H1 (cell line): Measurements from ENCODE around the gene ERCC1. TPM values are rescaled to one million over a fixed set of nuclear protein-coding genes. Genes with fewer than 3 reads are reported as not detected.

ENCODE experiments used
- CTCF ChIA-PET: fragments of 300-600 bp; sonication (Branson Sonifier 250); formaldehyde crosslinking; loops from one replicate; lab custom pipeline; 2021; ENCODE audit not compliant: partially characterized antibody; lab: Charles Lee
- POLR2A ChIA-PET: fragments of 300-600 bp; sonication (Branson Sonifier 250); formaldehyde crosslinking; loops from one replicate; lab custom pipeline; 2021; ENCODE audit warnings: inconsistent platforms; ENCODE audit not compliant: partially characterized antibody; lab: Charles Lee
- DNase-seq, 2 experiments: peaks; one replicate each; pipeline versions ENCODE4 v3.0.0 to v3.0.0-alpha.2; 2010 to 2022; ENCODE audit warnings: low spot score in 2 of 2, low read depth in 1 of 2, mixed read lengths in 1 of 2
- FAIRE-seq: peaks from 2 replicates; lab custom pipeline; 2011; peaks lifted over from hg19 to GRCh38; lab: Jason Lieb, UNC
- H2AFZ ChIP-seq: 2 replicates; pipeline ENCODE4 v1.8.1; 2012; ENCODE audit warnings: low read length, inconsistent platforms
- H2AK5ac ChIP-seq: 2 replicates; pipeline ENCODE4 v1.6.1; 2013; ENCODE audit warnings: low read depth, low read length
- H2BK120ac ChIP-seq: replicated peaks from 2 replicates; pipeline ENCODE3; 2013; ENCODE audit warnings: low read depth, low read length, inconsistent platforms
- H2BK12ac ChIP-seq: 2 replicates; pipeline ENCODE4 v1.6.1; 2013; ENCODE audit warnings: low read depth, low read length
- H2BK15ac ChIP-seq: 2 replicates; pipeline ENCODE4 v1.6.1; 2013; ENCODE audit warnings: low read length
- H2BK20ac ChIP-seq: 2 replicates; pipeline ENCODE4 v1.6.1; 2013; ENCODE audit warnings: low read length
- H2BK5ac ChIP-seq: 2 replicates; pipeline ENCODE4 v1.6.1; 2013; ENCODE audit warnings: low read depth, low read length
- H3K14ac ChIP-seq: 2 replicates; pipeline ENCODE4 v1.6.1; 2013; ENCODE audit warnings: inconsistent platforms; ENCODE audit not compliant: insufficient read length
- H3K18ac ChIP-seq: 2 replicates; pipeline ENCODE4 v1.6.1; 2013; ENCODE audit warnings: low read length; ENCODE audit errors: extremely low read depth
- H3K23ac ChIP-seq: 2 replicates; pipeline ENCODE4 v1.6.1; 2013; ENCODE audit warnings: inconsistent platforms; ENCODE audit not compliant: insufficient read length
- H3K23me2 ChIP-seq: 2 replicates; pipeline ENCODE4 v1.6.1; 2013; ENCODE audit warnings: low read depth, low read length
- H3K27ac ChIP-seq: 2 replicates; pipeline ENCODE4 v1.6.1; 2011; ENCODE audit warnings: low read depth, low read length, inconsistent platforms
- H3K27me3 ChIP-seq, 4 experiments: replicated peaks in 1 of 4; 1 replicate in 1 of 4; 2 replicates in 3 of 4; pipeline versions ENCODE4 v1.6.1 to v1.8.1; 2011 to 2013; ENCODE audit warnings: low read length in 3 of 4, mild to moderate bottlenecking in 3 of 4, inconsistent platforms in 2 of 4, mixed read lengths in 2 of 4, moderate library complexity in 1 of 4; ENCODE audit not compliant: control insufficient read depth in 3 of 4, insufficient read depth in 3 of 4; ENCODE audit errors: extremely low read depth in 1 of 4
- H3K36me3 ChIP-seq, 4 experiments: 2 replicates each; pipeline versions ENCODE4 v1.6.1 to v1.8.1; 2011 to 2013; ENCODE audit warnings: mild to moderate bottlenecking in 4 of 4, low read length in 3 of 4, moderate library complexity in 2 of 4, control low read depth in 1 of 4, inconsistent platforms in 1 of 4; ENCODE audit not compliant: insufficient read depth in 4 of 4, control insufficient read depth in 2 of 4
- H3K4ac ChIP-seq: replicated peaks from 2 replicates; pipeline ENCODE3; 2013; ENCODE audit warnings: low read length, low read depth, mixed read lengths, inconsistent platforms; ENCODE audit not compliant: insufficient read length
- H3K4me1 ChIP-seq, 4 experiments: replicated peaks in 1 of 4; 1 replicate in 1 of 4; 2 replicates in 3 of 4; pipeline versions ENCODE4 v1.6.1 to v1.8.1; 2011 to 2013; ENCODE audit warnings: low read length in 3 of 4, inconsistent platforms in 2 of 4, mixed read lengths in 1 of 4; ENCODE audit not compliant: insufficient read depth in 4 of 4, control insufficient read depth in 3 of 4
- H3K4me2 ChIP-seq, 2 experiments: 2 replicates each; pipeline versions ENCODE4 v1.6.1 to v1.8.1; 2011 to 2013; ENCODE audit warnings: low read depth in 2 of 2, low read length in 2 of 2, control low read depth in 1 of 2, inconsistent platforms in 1 of 2, mild to moderate bottlenecking in 1 of 2; ENCODE audit not compliant: insufficient read depth in 1 of 2
- H3K4me3 ChIP-seq, 4 experiments: fragments of 200-600, 300-600 bp in 1 of 4; sonication (generic), shearing (Covaris generic), sonication (Bioruptor Twin) in 1 of 4; 2 replicates each; pipeline versions ENCODE4 v1.5.1 to v1.8.1; 2011 to 2016; ENCODE audit warnings: low read length in 4 of 4, low read depth in 3 of 4, control low read depth in 2 of 4, inconsistent platforms in 2 of 4, mild to moderate bottlenecking in 2 of 4, mixed read lengths in 1 of 4, moderate library complexity in 1 of 4; ENCODE audit not compliant: insufficient read depth in 2 of 4; ENCODE audit errors: extremely low read depth in 1 of 4
- H3K56ac ChIP-seq: replicated peaks from 2 replicates; pipeline ENCODE3; 2013; ENCODE audit warnings: low read depth, mild to moderate bottlenecking, mixed read lengths, low read length, inconsistent platforms; ENCODE audit not compliant: insufficient read length
- H3K79me1 ChIP-seq: 2 replicates; pipeline ENCODE4 v1.6.1; 2013; ENCODE audit warnings: low read depth, low read length, control low read depth
- H3K79me2 ChIP-seq, 2 experiments: 2 replicates each; pipeline versions ENCODE4 v1.6.1 to v1.8.1; 2012 to 2013; ENCODE audit warnings: low read length in 2 of 2, mild to moderate bottlenecking in 2 of 2, inconsistent platforms in 1 of 2; ENCODE audit not compliant: insufficient read depth in 2 of 2, control insufficient read depth in 1 of 2
- H3K9ac ChIP-seq, 4 experiments: replicated peaks in 1 of 4; 1 replicate in 1 of 4; 2 replicates in 3 of 4; pipeline versions ENCODE4 v1.6.1 to v1.8.1; 2011 to 2013; ENCODE audit warnings: low read depth in 3 of 4, low read length in 3 of 4, control low read depth in 2 of 4, mild to moderate bottlenecking in 2 of 4, moderate library complexity in 2 of 4, inconsistent platforms in 1 of 4; ENCODE audit errors: extremely low read depth in 1 of 4
- H3K9me3 ChIP-seq, 2 experiments: 2 replicates each; pipeline versions ENCODE4 v1.6.1 to v1.8.1; 2012 to 2013; ENCODE audit warnings: mild to moderate bottlenecking in 2 of 2, moderate library complexity in 2 of 2, control low read depth in 1 of 2, inconsistent platforms in 1 of 2, low read depth in 1 of 2, low read length in 1 of 2, mixed read lengths in 1 of 2; ENCODE audit not compliant: insufficient read depth in 2 of 2
- H4K20me1 ChIP-seq, 2 experiments: replicated peaks in 1 of 2; 2 replicates each; pipeline versions ENCODE3 to v1.8.1; 2011 to 2013; ENCODE audit warnings: inconsistent platforms in 2 of 2, low read length in 2 of 2, mild to moderate bottlenecking in 1 of 2; ENCODE audit not compliant: insufficient read depth in 2 of 2, control insufficient read depth in 1 of 2
- H4K5ac ChIP-seq: 2 replicates; pipeline ENCODE4 v1.6.1; 2013; ENCODE audit warnings: low read length, low read depth, mixed read lengths, inconsistent platforms; ENCODE audit not compliant: insufficient read length
- H4K8ac ChIP-seq: 2 replicates; pipeline ENCODE4 v1.8.0; 2013; ENCODE audit warnings: mild to moderate bottlenecking, moderate library complexity, low read length, inconsistent platforms; ENCODE audit not compliant: insufficient read depth; ENCODE audit errors: extremely low read depth
- H4K91ac ChIP-seq: replicated peaks from 2 replicates; pipeline ENCODE3; 2013; ENCODE audit warnings: low read length, mixed read lengths, inconsistent platforms; ENCODE audit not compliant: insufficient read length
- CBX5 ChIP-seq: fragments of 300-800, 300-1000 bp; sonication (generic); IDR thresholded peaks from 2 replicates; pipeline ENCODE4 v1.7.1; 2016; ENCODE audit warnings: antibody characterized with exemption, low read length, low read depth
- CEBPB ChIP-seq: IDR thresholded peaks from 2 replicates; pipeline ENCODE4 v1.6.1; 2012; ENCODE audit warnings: low read depth, low read length
- EGR1 ChIP-seq: IDR thresholded peaks from 2 replicates; pipeline ENCODE4 v1.6.1; 2011; ENCODE audit warnings: low read depth, low read length, borderline replicate concordance
- EP300 ChIP-seq, 2 experiments: IDR thresholded peaks; 1 replicate in 1 of 2; 2 replicates in 1 of 2; pipeline ENCODE4 v1.6.1; 2011 to 2012; ENCODE audit warnings: low read depth in 2 of 2, low read length in 2 of 2, mild to moderate bottlenecking in 2 of 2, borderline replicate concordance in 1 of 2, inconsistent platforms in 1 of 2, moderate library complexity in 1 of 2
- GABPA ChIP-seq: IDR thresholded peaks from 2 replicates; pipeline ENCODE4 v1.6.1; 2011; ENCODE audit warnings: mild to moderate bottlenecking, low read length, moderate library complexity, borderline replicate concordance; ENCODE audit not compliant: insufficient read depth
- GTF2F1 ChIP-seq: IDR thresholded peaks from 2 replicates; pipeline ENCODE4 v1.6.1; 2012; ENCODE audit warnings: low read depth, low read length, improper control_type of control experiment, borderline replicate concordance
- NANOG ChIP-seq: IDR thresholded peaks from 2 replicates; pipeline ENCODE4 v1.6.1; 2011; ENCODE audit warnings: low read length, low read depth, mild to moderate bottlenecking, inconsistent platforms; ENCODE audit not compliant: insufficient read depth, poor library complexity, severe bottlenecking
- RBBP5 ChIP-seq: IDR thresholded peaks from 2 replicates; pipeline ENCODE4 v1.7.1; 2012; ENCODE audit warnings: low read depth, mild to moderate bottlenecking, inconsistent platforms, low read length, moderate library complexity, borderline replicate concordance
- TAF7 ChIP-seq: optimal IDR thresholded peaks from 2 replicates; pipeline ENCODE3; 2011; ENCODE audit warnings: low read depth, mild to moderate bottlenecking, inconsistent platforms, low read length, moderate library complexity, borderline replicate concordance
- WGBS, 2 experiments: shearing (Covaris generic) in 1 of 2; methylation state at CpG; one replicate each; pipeline versions ENCODE4 v1.1.6 to v1.1.7; 2013 to 2015; ENCODE audit warnings: low lambda C conversion rate in 2 of 2, mixed read lengths in 2 of 2, inconsistent platforms in 1 of 2, low coverage in 1 of 2, missing lambda C conversion rate in 1 of 2; ENCODE audit not compliant: insufficient replicate concordance in 2 of 2, insufficient coverage in 1 of 2, insufficient read length in 1 of 2; ENCODE audit errors: extremely low coverage in 1 of 2, missing lambda C conversion rate in 1 of 2; 5-methylcytosine and 5-hydroxymethylcytosine counted together
- polyA plus RNA-seq, 7 experiments: library from polyadenylated mRNA; depleted of rRNA in 3 of 7; stranded (reverse) in 5 of 7; unstranded in 2 of 7; fragments of >200 nt in 5 of 7; fragments of 200-250 nt in 2 of 7; gene quantifications; 1 replicate in 5 of 7; 2 replicates in 1 of 7; 4 replicates in 1 of 7; pipeline versions ENCODE4 v1.2.1 to v1.2.3, GENCODE V29; 2011 to 2013; ENCODE audit warnings: missing spikeins in 2 of 7, mixed read lengths in 2 of 7
- total RNA-seq: library from RNA; stranded (reverse); fragmentation: NEBNext Ultra II Directional; extraction: Animal tissue kit (Norgen Biotek cat#: 25700); gene quantifications from 2 replicates; pipeline ENCODE4 v1.2.1, GENCODE V29; 2021
- TF ChIP-seq, protein P1 (sequence below), 3 experiments: IDR thresholded peaks; 1 replicate in 2 of 3; 2 replicates in 1 of 3; pipeline versions ENCODE4 v1.5.1 to v1.6.1; 2011; ENCODE audit warnings: low read length in 3 of 3, mild to moderate bottlenecking in 3 of 3, inconsistent platforms in 2 of 3, low read depth in 1 of 3, moderate library complexity in 1 of 3; ENCODE audit not compliant: insufficient read depth in 1 of 3; ENCODE audit errors: control extremely low read depth in 1 of 3

The ERCC1 gene
- total and polyA plus RNA-seq, 2 of the 8 experiments (the other 6 are each of a cell fraction or from before 2014, with no cell fraction given) = 44.7 to 94.2 TPM

DNA sequence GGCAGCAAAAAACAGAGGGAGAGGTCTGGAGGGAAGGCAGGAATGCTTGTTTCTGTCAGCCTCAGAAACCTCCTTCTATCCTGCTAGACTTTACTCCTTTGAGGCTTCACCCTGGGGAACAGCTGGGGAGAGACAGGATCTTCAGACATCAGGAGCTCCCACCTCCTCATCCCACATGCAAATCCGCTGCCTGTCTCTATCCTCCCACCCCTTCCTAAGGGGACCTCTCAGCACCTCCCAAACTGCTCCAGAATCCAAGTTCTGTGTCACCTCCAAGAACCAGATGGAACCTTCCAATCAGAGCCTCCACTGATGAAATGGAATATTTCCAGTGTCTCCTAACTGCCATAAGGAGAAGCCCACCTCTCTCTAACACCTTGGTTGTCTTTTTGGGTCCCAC, 43.6 kb downstream of the ERCC1 start:
- Histone ChIP-seq H4K5ac (no peak overlapping the region), H3K79me2 (no peaks in the 10 kb centered on the region), H4K91ac (no peak overlapping the region), H3K18ac (no peak overlapping the region), H3K23ac (no peak overlapping the region), H3K9me3 (no peaks in the 10 kb centered on the region), H3K27me3 (peaks cover 0 to 4% (median 4%) of the 10 kb centered on the region in 4 experiments; a peak in 6 of 7 replicates), H2BK5ac (no peak overlapping the region), H3K9ac (no peak overlapping the region), H2AK5ac (no peak overlapping the region), H2AFZ (no peak overlapping the region), H3K23me2 (no peaks in the 10 kb centered on the region), H4K20me1 (peaks cover 0 to 3% of the 10 kb centered on the region in 2 experiments), H3K4me1 (peaks cover 0 to 3% (median 0%) of the 10 kb centered on the region in 4 experiments; a peak in 1 of 7 replicates), H3K4ac (no peak overlapping the region), H3K4me2 (no peak overlapping the region), H2BK20ac (0 out of 2 replicates have a peak overlapping the region, but pooled peaks have one; percentile 61), H3K56ac (no peak overlapping the region), H3K4me3 (no peak overlapping the region), H4K8ac (no peak overlapping the region), H3K79me1 (no peaks in the 10 kb centered on the region), H3K27ac (no peak overlapping the region), H3K14ac (no peak overlapping the region), H3K36me3 (no peaks in the 10 kb centered on the region), H2BK12ac (no peak overlapping the region), H2BK15ac (no peak overlapping the region), H2BK120ac (no peak overlapping the region)
- FAIRE-seq = no peak
- ChIA-PET CTCF (interaction anchor here (5.4 kb wide), 1 partner anchor 15 kb away, joined by 32 read pairs; no protein-coding TSS in a partner anchor), POLR2A (interaction anchor here (1.4 kb wide), 1 partner anchor 9 kb away, joined by 3 read pairs; no protein-coding TSS in a partner anchor)
- 71% methylated on average over 1 of the region's 1 CpG; no CpG with 5 or more reads in 1 of the 2 experiments for WGBS, 2 experiments
- DNase-seq = no peak
- TF ChIP-seq GTF2F1 (no peak), EGR1 (no peak), NANOG (no peak), CBX5 (no peak), CEBPB (no peak), GABPA (no peak), EP300 (IDR thresholded peaks at IDR 0.05; ENCODE audit: borderline replicate concordance in 1 of 2, low read depth in 2 of 2, low read length in 2 of 2) (no peak), RBBP5 (no peak), TAF7 (no peak)
- TF ChIP-seq, protein P1, sequence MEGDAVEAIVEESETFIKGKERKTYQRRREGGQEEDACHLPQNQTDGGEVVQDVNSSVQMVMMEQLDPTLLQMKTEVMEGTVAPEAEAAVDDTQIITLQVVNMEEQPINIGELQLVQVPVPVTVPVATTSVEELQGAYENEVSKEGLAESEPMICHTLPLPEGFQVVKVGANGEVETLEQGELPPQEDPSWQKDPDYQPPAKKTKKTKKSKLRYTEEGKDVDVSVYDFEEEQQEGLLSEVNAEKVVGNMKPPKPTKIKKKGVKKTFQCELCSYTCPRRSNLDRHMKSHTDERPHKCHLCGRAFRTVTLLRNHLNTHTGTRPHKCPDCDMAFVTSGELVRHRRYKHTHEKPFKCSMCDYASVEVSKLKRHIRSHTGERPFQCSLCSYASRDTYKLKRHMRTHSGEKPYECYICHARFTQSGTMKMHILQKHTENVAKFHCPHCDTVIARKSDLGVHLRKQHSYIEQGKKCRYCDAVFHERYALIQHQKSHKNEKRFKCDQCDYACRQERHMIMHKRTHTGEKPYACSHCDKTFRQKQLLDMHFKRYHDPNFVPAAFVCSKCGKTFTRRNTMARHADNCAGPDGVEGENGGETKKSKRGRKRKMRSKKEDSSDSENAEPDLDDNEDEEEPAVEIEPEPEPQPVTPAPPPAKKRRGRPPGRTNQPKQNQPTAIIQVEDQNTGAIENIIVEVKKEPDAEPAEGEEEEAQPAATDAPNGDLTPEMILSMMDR (IDR thresholded peaks at IDR 0.05; ENCODE audit: control extremely low read depth in 1 of 3, insufficient read depth in 1 of 3, low read depth in 1 of 3, low read length in 3 of 3) = no peak
